Karpas-422 (cell line): ENCODE measurements around the gene PSTPIP2. TPM values are rescaled to one million over a fixed set of nuclear protein-coding genes. Genes with fewer than 3 reads are reported as not detected.
"Not testable (repeated sequence)": the region's sequence is repeated elsewhere in the genome, so short reads cannot be mapped to it uniquely, and the experiment has no call there.

ENCODE experiments used
- DNase-seq: peaks from one replicate; pipeline ENCODE4 v3.0.0-alpha.2; 2015
- H2AFZ ChIP-seq: fragments of 200-600 bp; sonication (generic); 2 replicates; pipeline ENCODE4 v1.6.1; 2014; ENCODE audit warnings: antibody characterized with exemption, low read length, mixed read lengths
- H3K27ac ChIP-seq: fragments of 200-600 bp; sonication (generic); 2 replicates; pipeline ENCODE4 v1.5.1; 2014; ENCODE audit warnings: mild to moderate bottlenecking, low read length, moderate library complexity
- H3K27me3 ChIP-seq: fragments of 200-600 bp; sonication (generic); 2 replicates; pipeline ENCODE4 v1.6.1; 2014; ENCODE audit warnings: low read length, mixed read lengths
- H3K36me3 ChIP-seq: fragments of 200-600 bp; sonication (generic); 2 replicates; pipeline ENCODE4 v1.6.1; 2014; ENCODE audit warnings: low read length, mixed read lengths; ENCODE audit not compliant: insufficient read depth
- H3K4me1 ChIP-seq: fragments of 200-600 bp; sonication (generic); 2 replicates; pipeline ENCODE4 v1.6.1; 2014; ENCODE audit warnings: mild to moderate bottlenecking, low read length, mixed read lengths
- H3K4me2 ChIP-seq: fragments of 200-600 bp; sonication (generic); 2 replicates; pipeline ENCODE4 v1.6.1; 2014; ENCODE audit warnings: low read length, low read depth, mild to moderate bottlenecking; ENCODE audit not compliant: poor library complexity, severe bottlenecking
- H3K4me3 ChIP-seq: fragments of 200-600 bp; sonication (generic); 2 replicates; pipeline ENCODE4 v1.5.1; 2014; ENCODE audit warnings: mild to moderate bottlenecking, antibody characterized with exemption, low read length, mixed read lengths
- H3K79me2 ChIP-seq: fragments of 200-600 bp; sonication (generic); 2 replicates; pipeline ENCODE4 v1.6.1; 2014; ENCODE audit warnings: mild to moderate bottlenecking, low read length, mixed read lengths
- H3K9ac ChIP-seq: fragments of 200-600 bp; sonication (generic); 2 replicates; pipeline ENCODE4 v1.6.0; 2014; ENCODE audit warnings: low read length
- H3K9me2 ChIP-seq: fragments of 200-600 bp; sonication (generic), shearing (Covaris generic); replicated peaks from 2 replicates; pipeline ENCODE4 v1.6.0; 2014; ENCODE audit warnings: mild to moderate bottlenecking, low read length, moderate library complexity; ENCODE audit not compliant: insufficient read depth
- H3K9me3 ChIP-seq: fragments of 300-700, 200-600 bp; sonication (generic); 2 replicates; pipeline ENCODE4 v1.6.1; 2014; ENCODE audit warnings: low read length, mixed read lengths
- H4K20me1 ChIP-seq: fragments of 200-600 bp; sonication (generic); 2 replicates; pipeline ENCODE4 v1.6.1; 2014; ENCODE audit warnings: mild to moderate bottlenecking, antibody characterized with exemption, low read length, low read depth; ENCODE audit not compliant: insufficient read depth
- total RNA-seq: library from RNA; depleted of rRNA; stranded (reverse); fragments of >200 nt; shearing (Covaris generic); gene quantifications from 2 replicates; pipeline ENCODE4 v1.2.3, GENCODE V29; 2014; ENCODE audit warnings: low replicate concordance

The PSTPIP2 gene
- total RNA-seq, 1 experiment from 2014 or later: not detected

DNA sequence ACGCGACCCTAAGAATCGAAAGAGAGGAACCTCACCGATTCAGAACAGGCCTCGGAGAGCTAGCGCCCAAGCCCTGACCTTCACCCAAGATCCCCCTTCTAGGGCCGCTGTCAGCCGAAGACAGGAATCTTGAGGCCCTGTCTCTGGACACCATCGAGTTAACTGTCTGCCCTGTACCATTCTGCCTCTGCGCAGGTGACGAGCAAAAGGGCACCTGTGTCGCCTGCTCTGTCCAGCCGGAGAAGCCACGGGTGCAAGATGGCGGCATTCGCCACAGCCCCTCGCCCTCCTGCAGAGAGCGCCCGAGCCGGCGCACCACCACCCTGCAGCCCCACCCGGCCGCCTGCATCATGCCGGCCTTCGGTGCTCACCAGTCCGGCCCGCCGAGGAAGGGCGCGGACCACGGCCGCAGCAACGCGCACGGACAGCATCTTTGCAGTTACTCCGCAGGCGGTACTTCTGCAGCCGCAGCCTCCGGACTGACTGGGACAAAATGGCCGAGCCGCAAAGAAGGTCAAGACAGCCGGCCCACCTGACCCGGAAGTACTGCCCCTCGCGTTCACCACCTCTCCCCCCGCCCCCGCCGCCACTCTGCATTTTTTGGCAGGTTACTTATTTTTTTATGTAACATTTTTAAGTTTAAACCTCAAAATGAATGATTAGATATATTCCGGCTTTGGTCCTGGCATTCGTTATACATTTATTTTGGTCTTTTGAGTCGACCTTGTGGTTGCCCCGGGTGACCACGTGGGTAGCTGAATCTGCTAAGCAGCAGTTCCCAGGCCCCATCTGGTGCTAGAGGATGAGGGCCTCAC is 25.9 kb upstream of the PSTPIP2 start, which contains the start of gene ATP5F1A:
Gene ATP5F1A, minus strand, starts transcription at position 496 of the 815 bp plus-strand sequence. Its CDS starts 65 bp downstream, at position 431.
- Histone ChIP-seq H3K36me3 (peaks cover 20% of the 10 kb centered on the region), H3K9me3 (no peaks in the 10 kb centered on the region), H3K27me3 (no peaks in the 10 kb centered on the region)

DNA sequence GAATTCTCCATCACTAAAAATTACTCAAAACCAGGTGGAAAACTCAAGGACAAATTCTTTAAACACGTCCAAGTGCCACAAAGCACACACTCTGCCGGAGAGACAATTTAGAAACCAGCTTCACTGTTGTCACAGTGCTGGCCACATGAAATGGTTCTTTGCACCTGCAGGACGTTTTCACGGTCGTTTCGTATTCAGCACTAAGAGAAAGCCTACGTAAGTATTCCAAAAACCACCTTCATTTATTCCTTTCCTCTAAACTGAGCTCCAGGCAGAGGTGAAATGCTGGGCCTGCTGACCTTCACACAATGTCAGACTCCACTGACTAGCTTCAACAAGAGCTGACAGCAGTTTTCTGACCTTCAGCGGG is 25.4 kb upstream of the PSTPIP2 start:
- H2AFZ ChIP-seq: no peak overlapping the region
- H3K27ac ChIP-seq: peak overlapping the region; percentile 64
- H3K9ac ChIP-seq: peak overlapping the region; percentile 78
- peaks cover 25% of the 10 kb centered on the region for H3K36me3 ChIP-seq
- no peaks in the 10 kb centered on the region for H3K9me3 ChIP-seq
- peak overlapping the region; percentile 71 for H3K4me2 ChIP-seq
- peaks cover 66% of the 10 kb centered on the region for H3K79me2 ChIP-seq
- DNase-seq: no peak
- peak overlapping the region; percentile 85 for H3K4me3 ChIP-seq
- H3K9me2 ChIP-seq: no peaks in the 10 kb centered on the region
- no peaks in the 10 kb centered on the region for H3K27me3 ChIP-seq
- peaks cover 8% of the 10 kb centered on the region; the same call in 1 of the 2 replicates for H4K20me1 ChIP-seq
- H3K4me1 ChIP-seq: peaks cover 22% of the 10 kb centered on the region

More for the DNA sequence above, 25.9 kb upstream of the PSTPIP2 start, which contains the start of gene ATP5F1A:
- peak; percentile 94 for DNase-seq
- Histone ChIP-seq H4K20me1 (peaks cover 8% of the 10 kb centered on the region; the same call in 1 of the 2 replicates), H3K4me3 (peak within 1 kb of the TSS; percentile 85), H3K27ac (peak within 1 kb of the TSS; percentile 64), H3K4me2 (peak within 1 kb of the TSS; percentile 71), H3K9me2 (no peaks in the 10 kb centered on the region), H3K9ac (peak within 1 kb of the TSS; percentile 78), H3K4me1 (peaks cover 22% of the 10 kb centered on the region), H3K79me2 (peaks cover 61% of the 10 kb centered on the region), H2AFZ (peak within 1 kb of the TSS; percentile 73)

DNA sequence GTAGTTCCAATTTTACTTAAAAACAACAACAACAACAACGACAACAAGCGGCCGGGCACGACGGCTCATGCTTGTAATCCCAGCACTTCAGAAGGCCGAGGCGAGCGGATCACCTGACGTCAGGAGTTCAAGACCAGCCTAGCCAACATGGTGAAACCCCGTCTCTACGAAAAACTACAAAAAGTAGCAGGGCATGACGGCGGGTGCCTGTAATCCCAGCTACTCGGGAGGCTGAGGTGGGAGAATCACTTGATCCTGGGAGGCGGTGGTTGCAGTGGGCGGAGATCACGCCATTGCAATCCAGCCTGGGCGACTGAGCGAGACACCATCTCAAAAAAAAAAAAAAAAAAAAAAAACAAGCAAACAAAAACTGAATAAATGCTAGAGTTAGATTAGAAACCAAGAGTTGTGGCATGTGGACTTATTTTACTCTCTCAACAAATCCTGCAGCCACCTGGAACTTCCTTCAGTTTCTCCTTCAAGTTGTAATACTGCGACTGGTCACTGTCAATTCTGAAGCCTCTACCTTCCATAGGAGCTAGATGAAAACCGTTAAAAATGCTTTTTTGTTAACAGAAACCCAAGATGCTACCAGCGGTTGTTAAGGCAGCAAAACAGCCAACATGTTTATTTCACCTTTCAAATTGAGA is 24.7 kb upstream of the PSTPIP2 start:
- peaks cover 29% of the 10 kb centered on the region for H3K36me3 ChIP-seq
- no peak for DNase-seq
- peak overlapping the region; percentile 85 for H3K4me3 ChIP-seq
- H3K4me1 ChIP-seq: peaks cover 22% of the 10 kb centered on the region
- no peaks in the 10 kb centered on the region for H3K9me3 ChIP-seq
- H3K9ac ChIP-seq: peak overlapping the region; percentile 78
- no peaks in the 10 kb centered on the region for H3K9me2 ChIP-seq
- H3K4me2 ChIP-seq: peak overlapping the region; percentile 71
- H3K27me3 ChIP-seq: no peaks in the 10 kb centered on the region
- H3K79me2 ChIP-seq: peaks cover 67% of the 10 kb centered on the region
- H3K27ac ChIP-seq: peak overlapping the region; percentile 64; the same call in 1 of the 2 replicates
- no peak overlapping the region for H2AFZ ChIP-seq
- H4K20me1 ChIP-seq: peaks cover 8% of the 10 kb centered on the region; the same call in 1 of the 2 replicates

DNA sequence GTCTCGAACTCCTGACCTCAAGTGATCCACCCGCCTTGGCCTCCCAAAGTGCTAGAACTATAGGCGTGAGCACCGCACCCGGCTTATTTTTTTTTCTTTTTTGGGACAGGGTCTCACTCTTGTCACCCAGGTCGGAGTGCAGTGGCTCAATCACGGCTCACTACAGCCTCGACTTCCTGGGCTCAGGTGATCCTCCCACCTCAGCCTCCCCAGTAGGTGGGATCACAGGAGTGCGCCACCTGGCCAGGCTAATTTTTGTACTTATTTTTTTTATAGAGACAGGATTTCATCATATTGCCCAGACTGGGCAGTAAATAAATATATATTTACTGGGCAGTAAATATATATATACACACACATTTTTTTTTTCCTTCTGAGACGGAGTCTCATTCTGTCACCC is 23.5 kb upstream of the PSTPIP2 start:
- Histone ChIP-seq H3K9me2 (no peaks in the 10 kb centered on the region), H3K9me3 (no peaks in the 10 kb centered on the region), H3K36me3 (peaks cover 42% of the 10 kb centered on the region), H3K79me2 (peaks cover 79% of the 10 kb centered on the region), H2AFZ (no peak overlapping the region), H3K4me2 (no peak overlapping the region), H4K20me1 (peaks cover 8% of the 10 kb centered on the region; the same call in 1 of the 2 replicates), H3K9ac (no peak overlapping the region), H3K27me3 (no peaks in the 10 kb centered on the region), H3K4me3 (no peak overlapping the region), H3K27ac (no peak overlapping the region), H3K4me1 (peaks cover 22% of the 10 kb centered on the region)
- DNase-seq: no peak

DNA sequence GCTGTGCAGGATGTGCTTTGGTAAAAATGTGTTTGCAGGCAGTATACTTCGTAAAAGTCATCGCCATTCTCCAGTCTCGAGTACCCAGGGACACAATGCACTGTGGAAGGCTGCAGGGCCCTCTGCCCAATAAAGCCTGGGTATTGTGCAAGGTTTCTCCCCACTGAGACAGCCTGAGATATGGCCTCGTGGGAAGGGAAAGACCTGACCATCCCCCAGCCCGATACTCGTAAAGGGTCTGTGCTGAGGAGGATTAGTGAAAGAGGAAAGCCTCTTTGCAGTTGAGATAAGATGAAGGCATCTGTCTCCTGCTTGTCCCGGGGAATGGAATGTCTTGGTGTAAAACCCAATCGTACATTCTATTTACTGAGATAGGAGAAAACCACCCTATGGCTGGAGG is 16.4 kb upstream of the PSTPIP2 start:
- H3K9me3 ChIP-seq, H2AFZ ChIP-seq, DNase-seq, H3K27ac ChIP-seq, H3K9me2 ChIP-seq, H3K27me3 ChIP-seq, H3K4me1 ChIP-seq, H3K4me3 ChIP-seq, H3K9ac ChIP-seq, H3K4me2 ChIP-seq: not testable (repeated sequence)
- Histone ChIP-seq H4K20me1 (peaks cover 10% of the 10 kb centered on the region; the same call in 1 of the 2 replicates), H3K36me3 (peaks cover 89% of the 10 kb centered on the region), H3K79me2 (peaks cover 46% of the 10 kb centered on the region)

DNA sequence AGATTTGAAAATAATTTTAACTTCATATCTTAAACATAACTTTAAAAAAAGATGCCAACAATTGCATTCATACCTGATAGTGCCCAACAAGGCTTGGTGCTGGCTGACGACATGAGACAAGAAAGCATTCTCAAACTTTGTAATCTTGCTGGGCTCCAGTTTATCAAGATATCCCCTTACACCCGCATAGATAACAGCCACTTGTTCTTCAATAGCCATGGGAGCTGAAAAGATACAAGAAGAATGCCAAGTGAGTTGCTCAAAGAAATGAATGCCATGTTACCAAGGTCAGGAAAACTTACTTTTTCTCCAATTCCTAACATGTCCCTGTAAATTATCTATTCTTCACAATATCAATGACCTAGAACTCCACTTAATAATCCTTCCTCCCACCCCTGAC is 12.4 kb upstream of the PSTPIP2 start:
- no peak overlapping the region for H3K27ac ChIP-seq
- peaks cover 72% of the 10 kb centered on the region for H3K36me3 ChIP-seq
- no peak overlapping the region for H3K4me2 ChIP-seq
- H3K4me1 ChIP-seq: no peaks in the 10 kb centered on the region
- H2AFZ ChIP-seq: no peak overlapping the region
- H3K9me3 ChIP-seq: no peaks in the 10 kb centered on the region
- H4K20me1 ChIP-seq: 0 out of 2 replicates have a peak, but pooled peaks cover 3% of the 10 kb centered on the region
- DNase-seq: no peak
- no peak overlapping the region for H3K9ac ChIP-seq
- H3K9me2 ChIP-seq: no peaks in the 10 kb centered on the region
- H3K79me2 ChIP-seq: peaks cover 12% of the 10 kb centered on the region; the same call in 1 of the 2 replicates
- H3K4me3 ChIP-seq: no peak overlapping the region
- H3K27me3 ChIP-seq: no peaks in the 10 kb centered on the region

DNA sequence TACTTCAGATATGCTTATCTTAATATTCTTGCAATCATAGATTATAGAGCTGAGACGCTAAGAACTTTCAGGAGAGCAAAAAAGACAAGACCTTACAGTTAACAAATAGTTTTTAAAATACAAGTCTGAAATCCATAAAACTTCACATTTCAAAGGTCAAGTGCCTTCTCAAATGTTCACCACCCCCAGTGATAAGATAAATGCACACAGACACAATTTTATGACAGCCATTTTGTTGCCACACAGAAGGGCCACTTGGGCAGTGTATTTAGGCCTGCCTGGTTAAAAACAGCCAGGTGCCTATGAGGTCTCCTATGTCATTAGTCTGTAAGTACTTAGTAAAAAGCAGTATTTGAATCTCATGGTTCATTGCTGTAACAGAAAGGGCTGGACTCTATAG is 8.1 kb upstream of the PSTPIP2 start:
- H3K36me3 ChIP-seq: peaks cover 43% of the 10 kb centered on the region

DNA sequence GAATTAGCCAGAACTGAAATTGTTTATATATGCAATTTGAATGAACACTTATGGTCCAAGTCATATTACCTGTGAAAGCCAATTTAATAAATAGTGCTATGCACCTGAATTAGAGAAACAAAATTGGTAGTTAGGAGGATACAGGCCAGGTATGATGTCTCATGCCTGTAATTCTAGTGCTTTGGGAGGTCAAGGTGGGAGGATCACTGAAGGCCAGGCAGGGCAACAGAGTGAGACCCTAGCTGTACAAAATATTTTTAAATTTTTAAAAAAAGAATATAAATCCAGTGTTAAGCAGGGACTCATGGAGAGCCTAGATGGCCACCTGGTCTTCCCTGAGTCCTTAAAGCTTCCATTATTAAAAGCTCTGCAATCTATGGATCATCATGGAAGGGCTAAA is 7.3 kb upstream of the PSTPIP2 start:
- peak; percentile 37 for DNase-seq
- H3K4me3 ChIP-seq: no peak overlapping the region
- H3K4me1 ChIP-seq: no peaks in the 10 kb centered on the region
- no peak overlapping the region for H3K27ac ChIP-seq
- no peak overlapping the region for H3K9ac ChIP-seq
- no peaks in the 10 kb centered on the region for H3K27me3 ChIP-seq
- H2AFZ ChIP-seq: no peak overlapping the region
- no peaks in the 10 kb centered on the region for H3K9me2 ChIP-seq
- no peak overlapping the region for H3K4me2 ChIP-seq
- no peaks in the 10 kb centered on the region for H3K9me3 ChIP-seq
- peaks cover 36% of the 10 kb centered on the region; the same call in 1 of the 2 replicates for H3K36me3 ChIP-seq
- no peaks in the 10 kb centered on the region for H4K20me1 ChIP-seq
- 0 out of 2 replicates have a peak, but pooled peaks cover under 1% of the 10 kb centered on the region for H3K79me2 ChIP-seq

More for the DNA sequence above, 8.1 kb upstream of the PSTPIP2 start:
- H3K9me3 ChIP-seq: no peaks in the 10 kb centered on the region
- no peaks in the 10 kb centered on the region for H3K27me3 ChIP-seq
- H3K9ac ChIP-seq: no peak overlapping the region
- 0 out of 2 replicates have a peak, but pooled peaks cover 2% of the 10 kb centered on the region for H3K79me2 ChIP-seq
- no peak overlapping the region for H3K4me3 ChIP-seq
- no peaks in the 10 kb centered on the region for H3K4me1 ChIP-seq
- no peak overlapping the region for H2AFZ ChIP-seq
- no peak overlapping the region for H3K27ac ChIP-seq
- peak; percentile 40 for DNase-seq
- H4K20me1 ChIP-seq: no peaks in the 10 kb centered on the region
- H3K4me2 ChIP-seq: no peak overlapping the region
- no peaks in the 10 kb centered on the region for H3K9me2 ChIP-seq
